Progenitor cell of endocrine pancreas (in vitro differentiated cells): ENCODE data around the gene FN1. TPM values are rescaled to one million over a fixed set of nuclear protein-coding genes. Genes with fewer than 3 reads are reported as not detected.

Source experiments
- DNase-seq: peaks from one replicate; pipeline ENCODE4 v3.0.0; 2021; ENCODE audit warnings: low spot score; ENCODE audit not compliant: unreplicated experiment
- H3K27ac Mint-ChIP-seq: 2 replicates; pipeline ENCODE4 v1.8.0; 2021; ENCODE audit warnings: mild to moderate bottlenecking, moderate library complexity, mixed read lengths
- H3K27me3 Mint-ChIP-seq: 2 replicates; pipeline ENCODE4 v1.8.0; 2021; ENCODE audit warnings: mixed read lengths
- H3K36me3 Mint-ChIP-seq: 2 replicates; pipeline ENCODE4 v1.8.0; 2022; ENCODE audit warnings: mixed read lengths; ENCODE audit not compliant: insufficient read depth
- H3K4me1 Mint-ChIP-seq: 2 replicates; pipeline ENCODE4 v1.8.0; 2021; ENCODE audit warnings: low read depth, mixed read lengths
- H3K4me3 Mint-ChIP-seq: 2 replicates; pipeline ENCODE4 v1.8.0; 2021; ENCODE audit warnings: low read depth, mild to moderate bottlenecking, moderate library complexity, mixed read lengths
- H3K9me3 Mint-ChIP-seq: 2 replicates; pipeline ENCODE4 v1.8.0; 2021; ENCODE audit warnings: low read depth, mixed read lengths
- CTCF ChIP-seq: fragments of 200-600 bp; sonication (generic); IDR thresholded peaks from one replicate; pipeline ENCODE4 v1.5.0; 2021; ENCODE audit warnings: antibody characterized with exemption, mild to moderate bottlenecking; ENCODE audit not compliant: unreplicated experiment
- total RNA-seq: library from RNA; stranded (reverse); gene quantifications from 2 replicates; pipeline ENCODE4 v1.2.1, GENCODE V29; 2021

Gene FN1
- total RNA-seq, 1 donor from 2014 or later, result 2,744 TPM

GRCh38 chr2:215479121-215479520 is 43.3 kb upstream of the FN1 start:
- no peaks in the 10 kb centered on the region for H3K36me3 Mint-ChIP-seq
- peak overlapping the region; percentile 31 for H3K27ac Mint-ChIP-seq
- DNase-seq, result no peak
- H3K4me3 Mint-ChIP-seq, result no peak overlapping the region
- no peak for TF ChIP-seq CTCF
- H3K9me3 Mint-ChIP-seq, result no peaks in the 10 kb centered on the region
- H3K4me1 Mint-ChIP-seq, result peaks cover 7% of the 10 kb centered on the region
- H3K27me3 Mint-ChIP-seq, result no peaks in the 10 kb centered on the region

GRCh38 chr2:215476424-215476823 is 40.6 kb upstream of the FN1 start:
- no peak for TF ChIP-seq CTCF
- Mint-ChIP-seq H3K9me3 (peaks cover 4% of the 10 kb centered on the region), H3K27me3 (no peaks in the 10 kb centered on the region), H3K36me3 (no peaks in the 10 kb centered on the region), H3K27ac (no peak overlapping the region), H3K4me1 (peaks cover 7% of the 10 kb centered on the region), H3K4me3 (no peak overlapping the region)
- no peak for DNase-seq

GRCh38 chr2:215466097-215466909 is 30.4 kb upstream of the FN1 start:
- peaks cover 1% of the 10 kb centered on the region for H3K4me1 Mint-ChIP-seq
- no peak overlapping the region for H3K4me3 Mint-ChIP-seq
- DNase-seq, result no peak
- no peak for TF ChIP-seq CTCF
- peaks cover 14% of the 10 kb centered on the region for H3K9me3 Mint-ChIP-seq
- no peaks in the 10 kb centered on the region for H3K27me3 Mint-ChIP-seq
- H3K27ac Mint-ChIP-seq, result no peak overlapping the region
- peaks cover 1% of the 10 kb centered on the region for H3K36me3 Mint-ChIP-seq

GRCh38 chr2:215465256-215465655 is 29.4 kb upstream of the FN1 start:
- H3K4me3 Mint-ChIP-seq, result no peak overlapping the region

More at GRCh38 chr2:215465256-215465655, 29.4 kb upstream of the FN1 start:
- Mint-ChIP-seq H3K27ac (no peak overlapping the region), H3K27me3 (no peaks in the 10 kb centered on the region), H3K4me1 (peaks cover 7% of the 10 kb centered on the region), H3K36me3 (peaks cover 1% of the 10 kb centered on the region), H3K9me3 (peaks cover 11% of the 10 kb centered on the region)
- no peak for DNase-seq
- no peak for TF ChIP-seq CTCF
